GM19351 (cell line): ENCODE results near the gene VAMP8.
"Not testable (repeated sequence)": the region's sequence is repeated elsewhere in the genome, so short reads cannot be mapped to it uniquely, and the experiment has no call there.

ENCODE experiments used
- ATAC-seq: cut with Tn5 transposase; IDR thresholded peaks from one replicate; pipeline ENCODE4 v1.9.1; 2021; ENCODE audit warnings: mild to moderate bottlenecking, moderate library complexity; ENCODE audit not compliant: unreplicated experiment

The VAMP8 gene

DNA sequence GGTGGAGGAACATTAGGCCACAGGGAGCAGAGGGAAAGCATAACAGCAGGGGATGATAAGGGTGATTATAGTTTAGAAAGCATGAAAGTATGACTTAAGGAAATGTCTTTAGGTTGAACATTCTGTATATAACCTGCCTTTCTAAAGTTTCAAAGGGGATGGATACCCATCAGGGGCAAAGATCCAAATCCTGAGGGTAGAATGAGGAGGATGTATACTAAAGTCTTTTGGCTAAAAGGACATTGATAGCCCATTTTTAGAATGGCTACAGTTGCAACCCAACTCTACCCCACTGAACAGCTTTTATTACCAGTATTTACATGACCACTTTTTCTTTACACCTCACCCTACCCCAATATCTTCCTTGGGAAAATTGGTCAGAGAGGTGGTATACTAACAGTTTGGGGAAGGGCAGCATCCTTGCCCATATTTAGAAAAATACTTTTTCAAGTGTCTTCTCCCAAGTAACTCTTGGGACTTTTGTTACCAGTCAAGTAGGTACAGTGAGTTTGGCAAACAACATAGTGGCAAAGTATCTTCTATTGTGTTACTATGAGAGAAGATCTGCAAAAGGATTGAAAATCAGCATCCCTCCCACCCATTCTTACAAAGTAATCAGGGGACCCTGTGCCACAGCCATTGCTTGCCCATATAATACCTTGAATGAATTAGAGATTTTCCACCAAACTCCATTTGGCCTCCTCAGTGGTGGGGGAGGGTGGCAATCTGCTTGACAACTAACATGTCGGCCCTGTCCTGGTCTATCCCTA is 30.1 kb upstream of the VAMP8 start:
- no peak for ATAC-seq

DNA sequence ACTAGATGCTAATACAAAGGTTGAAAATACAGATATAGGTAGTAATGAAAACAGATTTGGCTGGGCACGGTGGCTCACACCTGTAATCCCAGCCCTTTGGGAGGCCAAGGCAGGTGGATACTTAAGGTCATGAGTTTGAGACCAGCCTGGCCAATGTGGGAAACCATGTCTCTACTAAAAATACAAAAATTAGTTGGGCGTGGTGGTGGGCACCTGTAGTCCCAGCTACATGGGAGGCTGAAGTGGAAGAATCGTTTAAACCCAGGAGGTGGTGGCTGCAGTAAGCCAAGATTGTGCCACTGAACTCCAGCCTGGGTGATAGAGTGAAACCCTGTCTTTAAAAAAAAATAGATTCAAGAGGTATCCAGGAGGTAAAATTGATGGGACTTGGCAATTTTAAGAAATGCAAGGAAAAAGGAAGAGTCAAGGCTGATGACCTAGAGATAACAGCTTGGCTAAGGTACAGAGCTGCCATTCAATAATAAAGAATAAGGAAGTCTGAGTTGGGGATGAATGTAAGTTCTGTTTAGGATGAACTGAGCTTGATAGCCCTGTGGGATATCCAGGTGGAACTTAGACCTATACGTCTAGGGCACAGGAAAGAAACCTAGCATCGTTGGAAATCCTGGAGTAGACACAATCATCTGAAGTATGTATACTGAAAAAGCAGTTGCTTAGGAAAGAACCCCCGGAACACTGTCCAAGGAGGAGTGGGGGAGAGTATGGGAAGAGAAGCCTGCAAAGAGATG is 29.4 kb upstream of the VAMP8 start:
- ATAC-seq, result no peak

DNA sequence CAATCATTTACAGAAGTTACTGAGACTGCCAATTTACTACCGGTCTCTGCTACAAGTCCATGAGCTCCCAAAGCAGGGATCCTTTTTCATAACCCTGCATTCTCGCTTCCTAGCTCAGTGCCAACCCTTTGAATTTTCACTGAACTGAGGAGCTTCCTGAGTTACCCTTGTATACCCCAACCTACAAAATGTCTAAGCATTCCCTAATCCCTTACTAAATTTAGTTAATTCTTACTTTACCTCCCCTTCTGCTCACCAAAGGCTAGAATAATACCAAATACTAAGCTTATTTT is 28.8 kb upstream of the VAMP8 start:
- ATAC-seq, result no peak

DNA sequence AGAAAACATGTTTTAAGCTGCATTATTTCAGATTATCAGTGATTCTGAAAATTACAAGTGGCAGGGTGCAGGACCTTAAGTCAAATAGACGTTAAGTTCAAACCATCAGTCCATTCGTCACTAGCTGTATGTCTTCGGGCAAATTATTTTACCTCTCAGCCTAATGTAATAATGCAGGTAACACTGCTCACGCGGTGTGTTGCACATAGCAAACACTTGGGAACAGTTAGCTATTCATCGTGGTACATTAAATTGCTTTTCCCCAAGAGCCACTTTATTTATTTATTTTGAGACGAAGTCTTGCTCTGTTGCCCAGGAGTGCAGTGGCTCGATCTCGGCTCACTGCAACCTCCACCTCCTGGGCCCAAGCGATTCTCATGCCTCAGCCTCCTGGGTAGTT is 28.3 kb upstream of the VAMP8 start:
- ATAC-seq, result no peak

DNA sequence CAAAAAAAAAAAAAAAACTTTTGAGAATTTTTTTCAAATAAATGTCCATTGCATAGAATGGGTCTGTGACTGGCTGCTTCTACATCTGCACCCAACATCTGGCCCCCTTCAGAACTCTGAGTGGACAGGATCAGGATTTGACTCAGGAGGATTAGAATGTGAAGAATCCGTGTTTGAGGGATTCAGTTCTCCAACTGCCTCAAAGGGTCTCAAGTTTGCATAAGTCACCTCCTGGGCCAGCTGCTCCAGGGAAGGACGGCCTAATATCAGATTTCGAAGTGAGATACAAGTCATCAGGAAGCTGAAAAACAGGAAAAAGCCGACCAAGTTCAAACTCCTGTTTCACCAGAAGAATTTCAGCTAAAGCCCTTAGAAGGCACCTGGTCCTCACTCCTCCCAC is 27.6 kb upstream of the VAMP8 start:
- ATAC-seq, result no peak

DNA sequence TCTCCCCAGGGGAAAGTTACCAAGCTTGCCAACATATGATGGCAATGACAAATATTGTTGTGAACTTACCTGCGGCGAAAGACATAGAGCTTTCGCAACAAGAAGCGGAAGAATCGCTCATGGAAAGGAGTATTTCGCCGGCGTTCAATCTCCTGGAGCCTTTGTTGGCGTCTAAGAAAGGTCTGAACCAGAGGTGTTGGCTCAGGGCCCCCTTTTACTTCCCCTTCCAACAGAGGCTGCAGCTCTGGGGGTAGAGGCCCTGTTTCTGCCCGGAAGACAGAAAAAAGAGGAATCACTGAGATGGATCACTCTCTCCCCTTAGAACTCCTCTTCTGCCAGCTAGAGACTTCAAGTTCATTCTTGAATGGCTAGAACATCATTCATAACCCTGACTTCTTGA is 26.9 kb upstream of the VAMP8 start:
- ATAC-seq, result no peak

DNA sequence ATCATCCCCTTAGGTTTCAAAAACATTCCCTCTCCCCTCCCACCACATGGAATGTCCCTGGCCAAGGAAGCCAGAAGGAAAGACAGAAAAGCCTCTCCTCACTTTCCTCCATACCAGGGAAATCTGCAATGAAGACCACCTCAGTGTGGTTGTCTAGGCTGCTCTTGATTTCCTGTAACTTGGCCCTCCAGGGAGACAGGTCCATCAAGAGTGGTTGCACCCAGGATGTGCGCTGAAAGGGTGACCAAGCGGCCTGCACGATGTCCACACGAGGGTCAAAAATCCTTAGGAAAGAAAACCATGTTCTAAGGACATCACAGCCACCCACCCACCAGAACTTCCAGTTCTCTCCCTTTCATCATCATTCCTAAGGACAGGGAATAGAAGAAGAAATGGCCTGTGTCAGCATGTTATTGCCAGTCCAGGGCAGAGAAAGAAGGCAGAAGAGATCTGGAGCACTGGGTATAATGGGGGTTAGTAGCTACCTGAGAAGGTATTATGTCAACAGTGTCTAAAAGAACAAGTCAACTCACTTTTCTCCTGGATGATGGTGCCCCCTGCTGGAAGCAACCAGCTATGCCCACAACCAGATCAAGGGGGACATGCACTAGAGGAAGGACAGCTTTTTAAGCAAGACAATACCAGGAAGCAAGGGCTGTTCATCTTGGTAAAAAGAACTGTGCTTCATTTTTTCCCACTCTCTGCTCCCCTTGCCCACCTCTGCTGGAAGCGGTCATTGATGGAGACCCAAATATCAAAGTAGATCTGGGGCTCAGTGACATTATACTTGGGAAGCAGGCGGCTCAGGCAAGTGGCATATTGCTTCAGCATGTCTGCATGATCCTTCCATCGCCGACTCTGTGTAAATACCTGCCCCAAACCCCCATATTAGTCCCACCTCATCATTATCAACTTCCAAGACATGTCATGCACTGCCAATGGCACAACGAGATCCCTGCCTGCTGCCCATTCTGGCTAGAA is 25.4 kb upstream of the VAMP8 start:
- ATAC-seq, result peak; percentile 74

DNA sequence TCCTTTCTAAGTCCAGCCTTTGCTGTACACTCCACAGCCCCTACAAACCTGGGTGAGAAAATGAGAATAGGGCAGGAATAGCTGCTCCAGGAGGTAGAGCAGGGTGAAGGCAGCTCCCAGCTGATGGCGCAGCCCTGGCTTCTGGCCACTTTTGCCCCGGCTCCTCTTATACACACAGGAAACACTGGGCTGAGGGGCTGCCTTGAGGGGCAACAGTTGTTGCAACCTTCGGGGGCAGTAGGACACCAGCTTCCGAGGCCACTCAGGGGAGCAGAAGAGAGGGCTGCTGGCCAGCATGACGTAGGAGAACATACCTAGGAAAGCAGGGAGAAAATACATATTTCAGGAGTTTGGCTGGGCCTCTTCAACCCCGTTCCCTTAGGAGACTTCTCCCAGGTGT is 24.2 kb upstream of the VAMP8 start:
- ATAC-seq, result no peak

DNA sequence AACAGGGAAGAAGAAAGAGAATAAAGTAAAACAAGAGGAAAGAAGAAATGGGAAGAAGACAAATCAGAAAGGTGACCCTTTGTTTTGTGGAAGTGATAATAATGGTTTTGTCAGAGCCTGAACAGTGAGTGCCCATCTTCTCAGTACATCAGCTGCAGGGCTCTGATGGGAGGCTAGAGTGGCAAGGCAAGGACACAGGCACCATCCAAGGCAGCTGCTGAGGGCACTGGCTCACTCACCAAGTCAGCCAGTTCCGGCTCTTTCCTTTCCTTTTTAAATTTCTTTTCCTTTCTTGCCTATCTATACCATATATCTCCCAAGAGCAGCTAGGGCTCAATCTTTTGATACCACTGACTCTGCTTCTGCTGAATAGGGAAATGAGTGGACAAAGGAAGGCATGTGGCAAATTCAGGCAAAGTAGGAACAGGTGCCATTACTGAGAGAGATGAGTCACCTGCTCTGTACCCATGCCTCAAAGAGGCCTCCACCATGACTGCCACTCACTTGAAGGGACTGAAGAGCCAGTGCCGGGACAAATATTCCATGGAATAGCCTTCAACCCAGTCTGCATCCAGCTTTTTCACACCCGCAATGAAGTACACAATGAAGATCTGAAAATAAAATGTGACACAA is 22.3 kb upstream of the VAMP8 start:
- no peak for ATAC-seq

DNA sequence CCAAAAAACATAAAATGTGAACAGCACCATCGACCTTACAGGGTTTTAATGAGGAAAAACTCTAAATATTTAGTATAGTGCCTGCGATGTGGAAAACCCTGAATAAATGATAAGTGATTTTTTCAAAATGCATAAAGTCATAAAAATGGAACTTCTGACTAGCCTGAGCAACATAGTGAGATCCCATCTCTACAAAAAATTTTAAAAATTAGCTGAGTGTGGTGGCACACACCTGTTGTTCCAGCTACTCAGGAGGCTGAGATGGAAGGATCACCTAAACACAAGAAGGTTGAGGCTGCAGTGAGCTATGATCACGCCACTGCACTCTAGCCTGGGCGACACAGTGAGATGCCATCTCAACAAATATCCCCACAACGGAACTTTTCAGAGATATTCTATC is 20.3 kb upstream of the VAMP8 start:
- ATAC-seq, result no peak

DNA sequence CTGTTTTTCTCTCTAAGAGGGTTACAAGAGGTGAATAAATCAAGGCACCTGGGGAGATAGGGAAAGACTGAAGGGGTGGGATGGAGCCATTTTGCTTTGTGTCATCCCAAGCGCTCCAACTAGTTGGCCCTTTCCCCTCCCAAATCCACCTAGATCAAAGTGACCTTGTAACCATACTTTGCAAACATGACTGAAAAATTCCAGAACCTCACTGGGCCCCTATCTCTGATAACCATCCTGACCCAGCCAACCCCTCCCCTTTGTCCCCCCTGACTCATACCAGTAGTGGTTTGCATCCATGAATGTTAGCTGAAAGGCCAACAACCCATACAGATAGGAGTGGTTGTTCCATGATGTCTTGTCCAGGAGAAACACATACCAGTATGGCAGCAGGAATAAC is 19.2 kb upstream of the VAMP8 start:
- ATAC-seq, result no peak

DNA sequence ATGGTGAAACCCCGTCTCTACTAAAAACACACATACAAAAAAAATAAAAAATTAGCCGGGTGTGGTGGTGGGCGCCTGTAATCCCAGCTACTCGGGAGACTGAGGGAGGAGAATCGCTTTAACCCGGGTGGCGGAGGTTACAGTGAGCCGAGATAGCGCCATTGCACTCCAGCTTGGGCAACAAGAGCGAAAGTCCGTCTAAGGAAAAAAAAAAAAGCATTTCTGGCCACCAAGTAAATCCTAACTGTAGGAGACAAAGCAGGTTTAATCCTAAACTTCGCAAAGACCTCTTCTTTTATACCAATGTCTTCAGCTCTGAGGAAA is 17.0 kb upstream of the VAMP8 start:
- not testable (repeated sequence) for ATAC-seq

DNA sequence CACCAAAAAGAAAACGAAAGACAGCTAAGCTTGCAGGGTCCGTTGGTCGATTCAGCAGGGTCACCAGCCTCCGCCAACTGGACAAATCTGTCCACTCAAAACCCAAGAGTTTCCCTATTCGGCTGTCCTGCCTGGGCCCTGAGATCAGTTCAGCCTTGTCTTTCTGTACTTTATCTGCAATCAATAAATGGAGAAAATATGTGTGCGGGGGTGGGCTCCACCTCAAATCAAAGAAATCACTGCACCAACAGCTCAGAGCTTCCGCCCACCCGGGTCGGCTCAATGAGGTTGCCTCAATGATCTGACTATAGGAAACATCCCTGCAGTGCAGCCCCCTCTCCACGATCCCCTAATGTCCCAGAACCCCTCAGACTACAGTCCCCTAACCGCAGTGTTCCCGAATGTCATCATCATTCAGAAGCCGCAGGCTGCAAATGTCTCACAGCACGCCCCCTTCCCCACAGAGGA is 16.5 kb upstream of the VAMP8 start:
- ATAC-seq, result peak; percentile 27

DNA sequence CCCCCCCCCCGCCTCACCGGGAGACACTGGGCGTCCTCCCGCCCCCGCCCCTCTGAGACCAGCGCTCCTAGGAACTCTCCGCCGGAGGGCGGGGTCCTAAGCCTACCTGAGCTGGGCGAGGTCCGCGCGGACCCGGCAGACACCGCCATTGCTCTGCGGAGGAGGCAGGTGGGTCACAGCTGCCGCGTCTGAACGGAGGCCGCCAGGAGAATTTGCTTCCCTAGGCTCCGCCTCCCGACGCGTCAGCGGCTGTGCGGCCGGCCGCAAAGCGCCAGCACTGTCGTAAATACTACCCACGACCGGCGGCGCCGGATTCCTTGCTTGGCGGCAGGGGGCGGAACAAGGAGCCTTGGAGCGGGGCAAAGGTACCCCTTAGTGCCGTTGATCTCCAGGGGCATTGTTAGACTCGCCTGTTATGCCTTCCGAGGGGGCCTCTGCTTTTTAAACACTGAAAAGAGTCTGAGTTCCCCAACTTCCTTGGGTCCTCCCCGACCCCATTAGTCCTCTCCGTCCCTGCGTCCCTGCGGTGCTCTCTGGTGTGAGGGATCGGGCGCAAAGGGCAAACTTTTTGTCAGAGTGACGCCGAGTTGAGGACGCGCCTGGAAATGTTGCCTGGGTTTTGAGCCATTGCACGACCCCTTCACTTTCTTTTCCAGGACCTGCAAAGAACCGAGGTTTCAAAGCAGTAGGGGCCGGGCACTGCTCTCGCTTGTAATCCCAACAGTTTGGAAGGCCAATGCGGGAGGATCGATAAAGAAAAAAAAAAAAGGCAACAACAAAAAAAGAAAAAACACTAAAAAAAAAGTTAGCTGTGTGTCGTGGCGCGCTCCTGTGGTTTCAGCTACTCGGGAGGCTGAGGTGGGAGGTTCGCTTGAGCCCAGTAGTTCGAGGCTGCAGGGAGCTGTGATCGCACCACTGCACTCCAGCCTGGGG is 15.8 kb upstream of the VAMP8 start, which contains the start of gene GGCX:
Gene GGCX (minus strand): TSS at position 214 of the 933 bp plus-strand sequence. CDS start 65 bp downstream, at position 149.
- ATAC-seq, result peak; percentile 93

DNA sequence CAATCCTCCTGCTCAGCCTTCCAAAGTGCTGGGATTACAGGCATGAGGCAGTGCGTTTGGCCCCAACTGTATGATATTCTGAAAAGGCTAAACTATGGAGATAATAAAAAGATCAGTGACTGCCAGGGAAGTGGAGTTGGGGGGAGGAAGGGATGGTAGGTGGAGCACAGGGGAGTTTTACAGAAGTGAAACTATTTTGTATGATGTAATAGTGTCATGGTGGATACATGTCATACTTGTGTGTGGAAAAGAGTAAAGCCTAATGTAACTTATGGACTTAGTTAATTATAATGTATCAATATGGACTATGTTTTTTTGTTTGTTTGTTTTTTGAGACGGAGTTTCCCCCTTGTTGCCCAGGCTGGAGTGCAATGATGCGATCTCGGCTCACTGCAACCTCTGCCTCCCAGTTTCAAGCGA is 13.2 kb upstream of the VAMP8 start:
- ATAC-seq, result no peak

DNA sequence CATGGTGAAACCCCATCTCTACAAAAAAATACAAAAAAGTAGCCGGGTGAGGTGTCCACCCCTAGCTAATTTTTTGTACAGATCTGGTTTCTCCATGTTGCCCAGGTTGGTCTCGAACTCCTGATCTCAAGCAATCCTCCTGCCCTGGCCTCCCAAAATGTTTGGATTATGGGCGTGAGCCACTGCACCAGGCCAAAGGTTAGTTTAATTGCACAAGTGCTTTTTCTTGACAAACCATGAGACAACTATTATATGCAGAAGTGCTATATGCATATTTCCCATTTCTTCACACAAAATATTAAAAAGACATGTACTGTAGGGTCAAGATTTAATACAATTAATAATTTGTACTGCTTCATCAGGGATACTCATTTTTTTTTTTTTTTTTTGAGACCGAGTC is 11.1 kb upstream of the VAMP8 start:
- no peak for ATAC-seq

DNA sequence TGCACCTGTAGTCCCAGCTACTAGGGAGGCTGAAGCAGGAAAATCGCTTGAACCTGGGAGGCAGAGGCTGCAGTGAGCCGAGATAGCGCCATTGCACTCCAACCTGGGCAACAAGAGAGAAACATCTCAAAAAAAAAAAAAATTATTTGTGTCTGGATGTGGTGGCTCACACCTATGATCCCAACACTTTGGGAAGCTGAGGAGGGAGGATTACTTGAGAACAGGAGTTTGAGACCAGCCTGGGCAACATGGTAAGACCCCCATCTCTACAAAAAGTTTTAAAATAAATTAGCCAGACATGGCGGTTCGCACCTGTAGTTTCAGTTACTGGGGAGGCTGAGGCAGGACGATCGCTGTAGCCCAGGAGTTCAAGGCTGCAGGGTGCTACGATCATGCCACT is 1.6 kb upstream of the VAMP8 start:
- no peak for ATAC-seq

DNA sequence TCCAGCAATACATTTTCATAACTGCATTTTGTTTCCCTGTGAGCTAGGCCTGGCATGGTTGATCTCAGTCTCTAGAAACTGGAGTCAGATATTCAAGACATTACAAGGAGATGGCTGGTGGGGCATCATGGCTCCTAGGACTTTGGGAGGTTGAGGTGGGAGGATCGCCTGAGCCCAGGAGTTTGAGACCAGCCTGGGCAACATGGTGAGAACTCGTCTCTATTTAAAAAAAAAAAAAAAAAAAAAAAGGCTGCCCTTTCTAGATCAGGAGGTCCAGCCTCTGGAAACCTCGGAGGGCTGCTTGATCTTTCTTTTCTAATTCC is 362 bp upstream of the VAMP8 start:
- no peak for ATAC-seq

DNA sequence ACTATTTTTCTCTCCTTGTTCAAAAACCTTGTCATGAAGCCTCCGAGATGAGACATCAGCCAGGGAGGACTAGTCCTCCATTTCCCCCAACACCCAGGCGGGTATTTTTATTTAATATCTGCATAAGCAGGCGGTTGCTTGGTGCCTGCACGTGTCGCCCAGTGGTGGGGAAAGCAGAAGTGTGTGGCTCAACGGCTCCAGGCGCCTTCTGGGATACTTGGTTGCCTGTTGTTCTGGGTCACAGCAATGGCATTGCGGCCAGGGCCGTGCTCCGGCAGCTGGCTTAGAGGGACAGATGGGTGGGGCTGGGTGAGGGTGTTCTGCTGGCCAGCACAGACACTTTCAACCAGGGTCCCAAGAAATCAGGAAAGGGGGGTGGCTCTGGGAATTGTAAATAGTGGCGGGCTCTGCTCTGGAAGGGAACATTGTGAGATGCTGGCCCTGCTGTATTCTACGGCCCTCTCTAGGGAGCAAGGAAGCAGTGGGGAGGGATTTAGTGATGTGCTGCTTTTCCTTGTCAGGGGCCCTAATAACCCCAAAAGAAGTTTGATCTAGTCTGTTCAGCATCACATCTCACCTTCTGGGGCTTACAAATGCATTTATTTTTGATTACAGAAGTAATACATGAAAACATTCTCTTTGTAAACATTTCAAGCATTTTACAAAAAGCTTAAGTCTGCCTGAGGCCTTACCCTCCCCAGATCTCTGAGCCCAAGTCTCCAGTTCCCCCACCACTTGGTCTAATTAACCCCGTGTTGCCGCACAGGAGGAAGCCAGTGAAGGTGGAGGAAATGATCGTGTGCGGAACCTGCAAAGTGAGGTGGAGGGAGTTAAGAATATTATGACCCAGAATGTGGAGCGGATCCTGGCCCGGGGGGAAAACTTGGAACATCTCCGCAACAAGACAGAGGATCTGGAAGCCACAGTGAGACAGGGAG is 1.1 kb downstream of the VAMP8 start:
- ATAC-seq, result peak; percentile 45
